ENCODE measurements around the gene SLC35G2.
A peak's percentile ranks its signal among the peaks of the same experiment; 100 is the strongest.
"Not testable (repeated sequence)": the region's sequence is repeated elsewhere in the genome, so short reads cannot be mapped to it uniquely, and the experiment has no call there.

The SLC35G2 gene

GRCh38 chr3:136883967-136884720 is 65.2 kb downstream of the SLC35G2 start:
- TF ChIP-seq CTCF (IDR thresholded peaks at IDR 0.05; ENCODE audit: low read length, missing control alignments), result no peak
- no peak overlapping the region for H3K4me3 ChIP-seq (replicated peaks; ENCODE audit: low read depth, low read length)
- no peak for DNase-seq (ENCODE audit: low read depth)

- H3K4me3 ChIP-seq (replicated peaks; ENCODE audit: low read depth, low read length), result no peak overlapping the region
- TF ChIP-seq CTCF (IDR thresholded peaks at IDR 0.05; ENCODE audit: low read length, missing control alignments), result no peak
- no peak for DNase-seq (ENCODE audit: low read depth)
Measured at GRCh38 chr3:136885357-136886213, 66.7 kb downstream of the SLC35G2 start.

GRCh38 chr3:136889947-136890346 is 71.0 kb downstream of the SLC35G2 start:
- no peak overlapping the region for H3K4me3 ChIP-seq (replicated peaks; ENCODE audit: low read depth, low read length)
- DNase-seq (ENCODE audit: low read depth), result no peak

GRCh38 chr3:136891934-136892855 is 73.3 kb downstream of the SLC35G2 start:
- TF ChIP-seq CTCF (IDR thresholded peaks at IDR 0.05; ENCODE audit: low read length, missing control alignments), result no peak
- no peak overlapping the region for H3K4me3 ChIP-seq (replicated peaks; ENCODE audit: low read depth, low read length)
- no peak for DNase-seq (ENCODE audit: low read depth)

More at GRCh38 chr3:136889947-136890346, 71.0 kb downstream of the SLC35G2 start:
- TF ChIP-seq CTCF (IDR thresholded peaks at IDR 0.05; ENCODE audit: low read length, missing control alignments), result no peak

DNA sequence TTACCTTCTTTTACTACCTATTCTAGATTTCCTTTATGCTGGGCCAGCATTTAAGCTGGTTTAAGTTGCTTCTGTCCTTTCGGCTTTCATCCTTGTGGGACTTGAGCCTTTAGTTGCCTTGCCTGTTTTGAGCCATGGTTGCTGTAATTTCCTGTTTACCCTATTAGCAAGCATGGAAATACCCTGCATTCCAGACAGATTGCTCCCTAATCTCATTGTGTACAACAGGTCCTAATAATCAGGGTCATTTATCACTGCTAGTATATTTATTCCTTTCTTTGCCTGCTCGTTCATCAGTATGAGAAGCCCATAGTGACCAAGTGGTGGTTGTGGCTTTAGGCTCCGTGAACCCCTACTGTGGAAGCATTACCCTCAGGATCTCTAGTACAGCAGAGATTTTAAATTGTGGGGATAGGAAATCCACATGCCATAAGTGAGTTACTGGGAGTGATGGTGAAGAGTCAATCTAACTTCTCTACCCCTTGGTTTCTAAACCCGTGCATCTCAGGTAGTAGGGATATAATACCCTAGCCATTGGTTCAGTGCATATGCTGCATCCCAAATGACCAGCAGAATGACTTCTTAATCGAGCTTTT is 75.0 kb downstream of the SLC35G2 start:
- no peak for TF ChIP-seq CTCF (IDR thresholded peaks at IDR 0.05; ENCODE audit: low read length, missing control alignments)
- H3K4me3 ChIP-seq (replicated peaks; ENCODE audit: low read depth, low read length), result no peak overlapping the region
- DNase-seq (ENCODE audit: low read depth), result peak; percentile 81

GRCh38 chr3:136897171-136897570 is 78.2 kb downstream of the SLC35G2 start:
- DNase-seq (ENCODE audit: low read depth); H3K4me3 ChIP-seq (replicated peaks; ENCODE audit: low read depth, low read length): not testable (repeated sequence)

All from fibroblast of pulmonary artery (primary cell).